ENCODE data around the gene MAGI1.
"Not testable (repeated sequence)": the region's sequence is repeated elsewhere in the genome, so short reads cannot be mapped to it uniquely, and the experiment has no call there.

The MAGI1 gene

GRCh38 chr3:65723011-65723410 is 315.7 kb downstream of the MAGI1 start:
- DNase-seq (ENCODE audit: low read depth in 1 of 2, low spot score in 1 of 2) = no peak

GRCh38 chr3:65720989-65721737 is 317.6 kb downstream of the MAGI1 start:
- DNase-seq (ENCODE audit: low read depth in 1 of 2, low spot score in 1 of 2) = no peak

GRCh38 chr3:65719639-65720038 is 319.1 kb downstream of the MAGI1 start:
- not testable (repeated sequence) for DNase-seq (ENCODE audit: low read depth in 1 of 2, low spot score in 1 of 2)

GRCh38 chr3:65717676-65718346 is 320.9 kb downstream of the MAGI1 start:
- DNase-seq (ENCODE audit: low read depth in 1 of 2, low spot score in 1 of 2) = no peak

- no peak for DNase-seq (ENCODE audit: low read depth in 1 of 2, low spot score in 1 of 2)
Observed at GRCh38 chr3:65716071-65716751, 322.5 kb downstream of the MAGI1 start.

- no peak for DNase-seq (ENCODE audit: low read depth in 1 of 2, low spot score in 1 of 2)
Observed at GRCh38 chr3:65714134-65714533, 324.6 kb downstream of the MAGI1 start.

GRCh38 chr3:65713016-65713415 is 325.7 kb downstream of the MAGI1 start:
- no peak for DNase-seq (ENCODE audit: low read depth in 1 of 2, low spot score in 1 of 2)

GRCh38 chr3:65712140-65712539 is 326.6 kb downstream of the MAGI1 start:
- no peak for DNase-seq (ENCODE audit: low read depth in 1 of 2, low spot score in 1 of 2)

- DNase-seq (ENCODE audit: low read depth in 1 of 2, low spot score in 1 of 2) = no peak
Observed at GRCh38 chr3:65706776-65707568, 331.7 kb downstream of the MAGI1 start.

GRCh38 chr3:65706301-65706700 is 332.4 kb downstream of the MAGI1 start:
- DNase-seq (ENCODE audit: low read depth in 1 of 2, low spot score in 1 of 2) = no peak

- no peak for DNase-seq (ENCODE audit: low read depth in 1 of 2, low spot score in 1 of 2)
Observed at GRCh38 chr3:65703820-65704219, 334.9 kb downstream of the MAGI1 start.

GRCh38 chr3:65703026-65703425 is 335.7 kb downstream of the MAGI1 start:
- no peak for DNase-seq (ENCODE audit: low read depth in 1 of 2, low spot score in 1 of 2)

- no peak for DNase-seq (ENCODE audit: low read depth in 1 of 2, low spot score in 1 of 2)
Observed at GRCh38 chr3:65702202-65702601, 336.5 kb downstream of the MAGI1 start.

GRCh38 chr3:65701516-65701915 is 337.2 kb downstream of the MAGI1 start:
- no peak for DNase-seq (ENCODE audit: low read depth in 1 of 2, low spot score in 1 of 2)

GRCh38 chr3:65689436-65689835 is 349.3 kb downstream of the MAGI1 start:
- no peak for DNase-seq (ENCODE audit: low read depth in 1 of 2, low spot score in 1 of 2)

GRCh38 chr3:65687741-65688140 is 351.0 kb downstream of the MAGI1 start:
- no peak for DNase-seq (ENCODE audit: low read depth in 1 of 2, low spot score in 1 of 2)

- no peak for DNase-seq (ENCODE audit: low read depth in 1 of 2, low spot score in 1 of 2)
Observed at GRCh38 chr3:65685621-65686235, 353.0 kb downstream of the MAGI1 start.

- DNase-seq (ENCODE audit: low read depth in 1 of 2, low spot score in 1 of 2) = no peak
Observed at GRCh38 chr3:65678516-65678915, 360.2 kb downstream of the MAGI1 start.

- no peak for DNase-seq (ENCODE audit: low read depth in 1 of 2, low spot score in 1 of 2)
Observed at GRCh38 chr3:65677486-65678010, 361.2 kb downstream of the MAGI1 start.

- DNase-seq (ENCODE audit: low read depth in 1 of 2, low spot score in 1 of 2) = no peak
Observed at GRCh38 chr3:65676580-65676979, 362.1 kb downstream of the MAGI1 start.

GRCh38 chr3:65675011-65675410 is 363.7 kb downstream of the MAGI1 start:
- no peak for DNase-seq (ENCODE audit: low read depth in 1 of 2, low spot score in 1 of 2)
